K562 (cell line): ENCODE measurements around the gene GLG1. TPM values are rescaled to one million over a fixed set of nuclear protein-coding genes. Genes with fewer than 3 reads are reported as not detected.

ENCODE experiments used
- ATAC-seq: fragments of 200-7000 bp; cut with Tn5 transposase; 3 replicates; pipeline ENCODE4 v1.9.1; 2020; ENCODE audit warnings: moderate library complexity
- BruUV-seq: library from RNA; stranded (reverse); fragments of 400-500 nt; replicated peaks from 2 replicates; lab custom pipeline; 2021; lab: Mats Ljungman, UMichigan
- CTCF ChIA-PET: fragments of 300-600 bp; formaldehyde crosslinking; extraction: SDS; loops from one replicate; lab custom pipeline; 2021; ENCODE audit warnings: low intra/inter-chr PET ratio; lab: Yijun Ruan, JAX
- POLR2A ChIA-PET: fragments of 300-600, 350-650 bp; sonication (Branson Sonifier 250); formaldehyde crosslinking; extraction: SDS; loops from one replicate; lab custom pipeline; 2021; ENCODE audit warnings: antibody characterized with exemption, inconsistent platforms; lab: Yijun Ruan, JAX
- DNase-seq, 4 experiments: peaks; one replicate each; pipeline versions ENCODE4 v3.0.0 to v3.0.0-alpha.2; 2011 to 2018; ENCODE audit warnings: low spot score in 3 of 4, mixed read lengths in 3 of 4; ENCODE audit errors: extremely low read depth in 1 of 4
- FAIRE-seq: peaks from 2 replicates; lab custom pipeline; 2011; peaks lifted over from hg19 to GRCh38; lab: Jason Lieb, UNC
- H2AFZ ChIP-seq: 2 replicates; pipeline ENCODE4 v1.6.0; 2011; ENCODE audit warnings: low read depth, low read length, control low read depth, inconsistent platforms
- H3K27ac ChIP-seq: fragments of 200-600 bp; 3 replicates; pipeline ENCODE4 v1.8.0; 2011; ENCODE audit warnings: low read depth, mild to moderate bottlenecking, control low read depth, inconsistent platforms, low read length, moderate library complexity, mixed read lengths; ENCODE audit errors: extremely low read depth
- H3K27me3 ChIP-seq, 2 experiments: fragments of 300-600 bp in 1 of 2; 2 replicates in 1 of 2; 3 replicates in 1 of 2; pipeline versions ENCODE4 v1.6.0 to v1.8.0; 2011; ENCODE audit warnings: inconsistent platforms in 2 of 2, low read length in 2 of 2, mild to moderate bottlenecking in 1 of 2, mixed read lengths in 1 of 2, moderate library complexity in 1 of 2; ENCODE audit not compliant: control insufficient read depth in 2 of 2, insufficient read depth in 2 of 2
- H3K36me3 ChIP-seq: fragments of 300-600 bp; 3 replicates; pipeline ENCODE4 v1.8.0; 2011; ENCODE audit warnings: mild to moderate bottlenecking, low read length, inconsistent platforms; ENCODE audit not compliant: control insufficient read depth, insufficient read depth
- H3K4me1 ChIP-seq, 2 experiments: fragments of 200-600 bp in 1 of 2; replicated peaks in 1 of 2; 2 replicates in 1 of 2; 3 replicates in 1 of 2; pipeline versions ENCODE4 v1.5.1 to v1.8.0; 2011; ENCODE audit warnings: inconsistent platforms in 2 of 2, low read length in 2 of 2, mild to moderate bottlenecking in 1 of 2, mixed read lengths in 1 of 2, moderate library complexity in 1 of 2; ENCODE audit not compliant: control insufficient read depth in 2 of 2, insufficient read depth in 2 of 2
- H3K4me2 ChIP-seq: 2 replicates; pipeline ENCODE4 v1.6.1; 2011; ENCODE audit warnings: low read length, control low read depth, inconsistent platforms, mixed read lengths; ENCODE audit not compliant: insufficient read depth
- H3K4me3 ChIP-seq: fragments of 200-600 bp; sonication (generic), shearing (Covaris generic); 2 replicates; pipeline ENCODE4 v1.5.1; 2016; ENCODE audit warnings: control low read depth, inconsistent platforms
- H3K79me2 ChIP-seq: fragments of 200-600 bp; 3 replicates; pipeline ENCODE4 v1.8.0; 2011; ENCODE audit warnings: low read length, inconsistent platforms; ENCODE audit not compliant: control insufficient read depth, insufficient read depth
- H3K9ac ChIP-seq, 2 experiments: 2 replicates each; pipeline versions ENCODE4 v1.6.0 to v1.6.1; 2011; ENCODE audit warnings: low read depth in 2 of 2, low read length in 2 of 2, control low read depth in 1 of 2, inconsistent platforms in 1 of 2, mild to moderate bottlenecking in 1 of 2, mixed read lengths in 1 of 2; ENCODE audit not compliant: insufficient read depth in 1 of 2
- H3K9me1 ChIP-seq: one replicate; pipeline ENCODE4 v1.6.0; 2011; ENCODE audit warnings: inconsistent platforms, mild to moderate bottlenecking, low read length, moderate library complexity; ENCODE audit not compliant: control insufficient read depth, insufficient read depth
- H3K9me3 ChIP-seq: replicated peaks from 2 replicates; pipeline ENCODE4 v1.5.1; 2011; ENCODE audit warnings: low read depth, low read length, inconsistent platforms; ENCODE audit not compliant: control insufficient read depth, insufficient read depth
- H4K20me1 ChIP-seq: replicated peaks from 2 replicates; pipeline ENCODE4 v1.6.1; 2011; ENCODE audit warnings: low read length, inconsistent platforms, mixed read lengths; ENCODE audit not compliant: control insufficient read depth, insufficient read depth
- GTF3C2 ChIP-seq: IDR thresholded peaks from 3 replicates; pipeline ENCODE4 v1.6.1; 2011; ENCODE audit warnings: borderline replicate concordance, mild to moderate bottlenecking, moderate library complexity; ENCODE audit not compliant: insufficient read length; ENCODE audit errors: extremely low read depth
- PTTG1 ChIP-seq: fragments of 450-650 bp; IDR thresholded peaks from 2 replicates; pipeline ENCODE4 v1.6.1; 2016; ENCODE audit warnings: low read depth, mild to moderate bottlenecking, missing genetic modification characterization, missing compliant biosample characterization
- THAP12 ChIP-seq: fragments of 250-450 bp; sonication (Bioruptor Pico); IDR thresholded peaks from 2 replicates; pipeline ENCODE4 v1.9.0; 2021; ENCODE audit warnings: mild to moderate bottlenecking, inconsistent platforms
- THRA ChIP-seq: fragments of 450-650 bp; IDR thresholded peaks from 2 replicates; pipeline ENCODE4 v1.6.1; 2017; ENCODE audit warnings: mild to moderate bottlenecking, moderate library complexity
- WGBS: fragments of 100-300 bp; shearing (Covaris generic); methylation state at CpG from one replicate; pipeline ENCODE4 v1.1.6; 2016; ENCODE audit warnings: low coverage, mixed read lengths; ENCODE audit not compliant: insufficient coverage; ENCODE audit errors: missing lambda C conversion rate; 5-methylcytosine and 5-hydroxymethylcytosine counted together
- in situ Hi-C: fragments of 300-500 bp; cut with MboI; formaldehyde crosslinking; loops from 4 replicates; pipeline ENCODE4 v1.15.0; 2018; ENCODE audit warnings: inconsistent platforms, mixed read lengths
- intact Hi-C: fragments of 100-400 bp; cut with micrococcal nuclease; formaldehyde crosslinking; loops from 2 replicates; pipeline ENCODE4 v1.14.2; 2022
- polyA plus RNA-seq, 8 experiments: library from polyadenylated mRNA; depleted of rRNA in 4 of 8; stranded (reverse) in 5 of 8; unstranded in 3 of 8; fragments of >200 nt; fragmentation: Nextera tagmentation in 2 of 8; fragmentation: Illumina TruSeq in 1 of 8; extraction: Ambion mirVana in 2 of 8; extraction: Trizol in 1 of 8; gene quantifications; 2 replicates each; pipeline versions ENCODE4 v1.2.1 to v1.2.3, GENCODE V29; 2011 to 2014; ENCODE audit warnings: inconsistent platforms in 1 of 8, missing spikeins in 1 of 8
- total RNA-seq, 7 experiments: library from RNA; depleted of rRNA in 6 of 7; stranded (reverse); fragments of >200 nt in 6 of 7; fragmentation: Illumina TruSeq in 2 of 7; extraction: Trizol in 2 of 7; gene quantifications; 2 replicates each; pipeline versions ENCODE4 v1.2.1 to v1.2.3, GENCODE V29; 2011 to 2021; ENCODE audit warnings: low replicate concordance in 1 of 7
- TF ChIP-seq, protein P1 (sequence below): fragments of 450-650 bp; formaldehyde crosslinking; IDR thresholded peaks from 2 replicates; pipeline ENCODE4 v1.4.0; 2020; ENCODE audit warnings: mild to moderate bottlenecking, moderate library complexity

GLG1 gene
- total and polyA plus RNA-seq, 9 of the 15 experiments (the other 6 are each of a cell fraction or from before 2014, with no cell fraction given) = 6.2 to 36.0 (median 23.6) TPM

DNA sequence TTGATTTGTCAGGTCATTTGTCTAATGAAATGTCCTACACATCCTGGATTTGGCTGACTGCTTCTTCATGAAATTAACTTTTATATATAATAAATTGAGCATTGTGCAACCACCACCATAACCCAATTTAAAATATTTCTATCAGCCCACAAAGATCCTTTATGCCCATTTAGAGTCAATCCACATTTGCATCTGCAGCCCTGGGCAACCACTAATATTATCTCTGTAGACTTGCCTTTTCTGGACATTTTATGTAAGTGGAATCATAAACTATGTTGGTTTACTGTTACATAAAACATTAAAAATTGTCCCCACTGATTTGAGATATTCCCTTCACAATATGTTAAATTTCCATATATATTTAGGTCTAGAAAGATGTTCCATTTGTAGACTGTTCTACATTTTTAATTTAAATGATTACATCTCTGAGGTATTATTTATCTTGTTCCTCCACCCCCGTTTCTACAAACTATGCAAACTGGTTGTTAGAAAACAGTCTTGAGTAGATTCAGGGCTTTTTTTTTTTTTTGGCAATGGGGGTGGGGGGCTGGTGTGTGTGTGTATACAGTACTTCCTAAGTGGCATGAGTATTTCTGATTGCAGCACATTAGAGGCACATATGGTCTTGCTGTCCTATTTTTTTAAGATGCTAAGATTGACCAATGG, 43.1 kb upstream of the GLG1 start:
- WGBS = 88% methylated on average over 1 of the region's 1 CpG
- Histone ChIP-seq H3K27ac (no peak overlapping the region), H4K20me1 (peaks cover 11% of the 10 kb centered on the region), H3K4me1 (no peaks in the 10 kb centered on the region; a peak in 2 of 5 replicates), H2AFZ (no peak overlapping the region), H3K4me2 (no peak overlapping the region), H3K36me3 (peaks cover 95% of the 10 kb centered on the region), H3K9me3 (no peaks in the 10 kb centered on the region), H3K4me3 (no peak overlapping the region), H3K9me1 (no peaks in the 10 kb centered on the region), H3K9ac (no peak overlapping the region), H3K27me3 (no peaks in the 10 kb centered on the region), H3K79me2 (peaks cover 60% of the 10 kb centered on the region)
- POLR2A ChIA-PET = interaction anchor here (0.6 to 1.4 kb wide), 3 partner anchors 12 to 481 kb away, joined by 3 read pairs; no protein-coding TSS in a partner anchor
- CTCF ChIA-PET = no interaction called here
- TSS peak; percentile 9 for BruUV-seq
- intact Hi-C loops (no loop called here), in situ Hi-C loops (no loop called here)
- FAIRE-seq = no peak
- no peak for TF ChIP-seq GTF3C2
- TF ChIP-seq THRA = no peak
- no peak for TF ChIP-seq PTTG1 (tag)
- TF ChIP-seq THAP12 (CRISPR knock-in tag) = no peak
- TF ChIP-seq, protein P1, sequence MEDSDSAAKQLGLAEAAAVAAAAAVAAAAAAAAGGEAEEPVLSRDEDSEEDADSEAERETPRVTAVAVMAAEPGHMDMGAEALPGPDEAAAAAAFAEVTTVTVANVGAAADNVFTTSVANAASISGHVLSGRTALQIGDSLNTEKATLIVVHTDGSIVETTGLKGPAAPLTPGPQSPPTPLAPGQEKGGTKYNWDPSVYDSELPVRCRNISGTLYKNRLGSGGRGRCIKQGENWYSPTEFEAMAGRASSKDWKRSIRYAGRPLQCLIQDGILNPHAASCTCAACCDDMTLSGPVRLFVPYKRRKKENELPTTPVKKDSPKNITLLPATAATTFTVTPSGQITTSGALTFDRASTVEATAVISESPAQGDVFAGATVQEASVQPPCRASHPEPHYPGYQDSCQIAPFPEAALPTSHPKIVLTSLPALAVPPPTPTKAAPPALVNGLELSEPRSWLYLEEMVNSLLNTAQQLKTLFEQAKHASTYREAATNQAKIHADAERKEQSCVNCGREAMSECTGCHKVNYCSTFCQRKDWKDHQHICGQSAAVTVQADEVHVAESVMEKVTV = no peak
- DNase-seq = no peak
- no peak for ATAC-seq
